ENCODE data around the gene ABCB8.

The ABCB8 gene

DNA sequence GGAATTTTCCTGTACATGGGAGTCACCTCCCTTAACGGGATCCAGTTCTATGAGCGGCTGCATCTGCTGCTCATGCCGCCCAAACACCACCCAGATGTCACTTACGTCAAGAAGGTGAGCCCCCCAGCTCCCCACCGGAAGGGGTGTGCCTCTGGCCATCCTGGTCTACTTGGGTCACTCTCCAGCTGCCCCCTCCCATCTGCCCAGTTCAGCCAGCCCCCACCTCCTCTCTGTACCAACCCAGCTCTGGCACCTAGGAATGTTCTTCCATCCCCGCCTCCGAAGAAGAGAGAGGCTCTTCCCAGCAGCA is 47.4 kb downstream of the ABCB8 start:
- no peak for FAIRE-seq

- FAIRE-seq = no peak
Measured at GRCh38 chr7:151075978-151076426, 47.8 kb downstream of the ABCB8 start.

DNA sequence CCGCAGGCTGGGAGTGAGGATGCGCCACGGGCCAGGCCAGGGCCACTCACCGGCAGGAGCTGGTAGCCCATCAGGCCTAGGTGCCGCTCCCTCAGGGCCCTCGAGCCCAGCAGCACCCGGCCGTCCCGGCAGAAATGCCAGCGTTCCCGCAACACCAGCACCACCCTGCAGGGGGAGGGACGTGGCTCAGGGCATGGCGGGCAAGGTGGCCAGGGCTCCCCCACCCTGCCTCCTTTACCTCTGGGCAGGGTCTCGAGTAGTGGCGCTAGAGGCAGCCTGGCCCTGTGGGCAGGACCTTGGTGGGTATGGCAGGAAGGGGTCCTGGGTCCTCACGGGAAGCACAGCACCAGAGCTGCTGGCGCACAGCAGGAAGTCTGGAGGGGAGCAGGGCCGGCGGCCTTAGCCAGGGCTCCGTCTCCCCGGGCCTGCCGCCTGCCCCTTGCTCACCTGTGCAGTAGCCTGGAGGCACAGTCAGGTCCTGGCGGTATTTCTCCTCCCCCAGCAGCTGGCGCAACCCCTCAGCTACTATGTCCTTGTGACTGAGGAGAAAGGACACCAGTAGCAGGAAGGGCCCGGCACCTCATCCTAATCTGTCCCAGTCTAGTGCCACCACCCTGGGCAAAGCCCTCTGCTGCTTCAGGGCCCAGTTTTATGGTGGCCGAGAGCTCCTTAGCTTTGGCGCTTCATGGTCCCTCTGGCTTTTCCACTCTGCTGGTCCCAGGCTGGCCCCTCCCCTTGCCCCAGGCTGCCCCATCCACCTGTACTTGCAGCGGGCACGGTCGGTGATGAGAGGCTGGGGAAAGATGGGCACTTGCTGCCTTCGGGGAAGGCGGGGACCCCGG is 48.8 kb downstream of the ABCB8 start:
- FAIRE-seq = no peak

DNA sequence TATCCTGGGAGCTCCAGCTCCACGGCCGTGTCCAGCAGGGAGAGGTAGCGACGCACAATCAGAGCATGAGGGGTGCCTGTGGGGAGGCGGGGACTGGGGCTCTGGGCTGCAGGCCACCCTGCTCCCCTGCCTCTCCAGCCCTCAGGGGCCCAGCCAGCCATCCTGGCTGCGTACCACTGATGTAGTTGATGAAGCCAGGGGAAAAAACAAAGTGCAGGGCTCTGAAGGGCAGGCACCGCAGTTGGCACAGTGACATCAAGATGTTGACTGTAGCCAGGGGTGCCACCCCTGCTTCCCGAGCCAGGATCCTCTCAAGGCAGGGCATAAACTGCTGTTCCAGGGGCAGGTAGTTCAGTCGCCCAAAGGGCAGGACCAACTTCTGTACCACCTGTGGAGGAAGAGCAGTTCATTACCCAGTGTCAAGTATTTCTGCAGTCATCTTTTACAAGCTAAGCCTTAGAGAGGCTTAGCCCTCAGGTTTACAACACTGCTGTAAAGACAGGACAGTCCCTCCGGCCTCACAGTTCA is 49.5 kb downstream of the ABCB8 start:
- no peak for FAIRE-seq

GRCh38 chr7:151078233-151079040 is 50.2 kb downstream of the ABCB8 start:
- no peak for FAIRE-seq

- FAIRE-seq = no peak
Measured at GRCh38 chr7:151079199-151079910, 51.1 kb downstream of the ABCB8 start.

DNA sequence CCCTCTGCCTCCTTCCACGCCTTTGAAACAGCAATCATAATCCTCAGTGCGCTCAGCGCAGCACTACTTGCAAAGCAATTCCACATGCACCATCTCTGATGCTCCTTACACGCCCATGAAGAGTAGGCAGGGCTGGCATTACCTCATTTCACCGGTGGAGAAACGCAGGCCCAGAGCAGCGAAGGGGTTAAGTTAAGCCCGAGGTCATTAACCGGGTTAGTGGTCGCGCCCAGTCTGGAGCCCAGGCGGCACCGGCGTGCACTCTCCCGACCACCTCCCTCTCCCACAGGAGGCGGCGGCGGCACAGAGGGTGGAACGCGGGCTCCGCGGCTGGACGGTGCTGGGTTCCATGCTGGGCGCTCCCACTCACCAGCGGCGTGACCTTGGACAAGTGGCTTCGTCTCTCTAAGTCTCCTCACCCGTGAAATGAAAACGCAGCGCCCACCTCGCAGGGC is 51.8 kb downstream of the ABCB8 start:
- no peak for FAIRE-seq

GRCh38 chr7:151080522-151081169 is 52.4 kb downstream of the ABCB8 start, which contains the start of gene FASTK:
Gene FASTK (minus strand): TSS chr7:151080809. CDS start chr7:151080766, 43 bp downstream.
- no peak for FAIRE-seq

DNA sequence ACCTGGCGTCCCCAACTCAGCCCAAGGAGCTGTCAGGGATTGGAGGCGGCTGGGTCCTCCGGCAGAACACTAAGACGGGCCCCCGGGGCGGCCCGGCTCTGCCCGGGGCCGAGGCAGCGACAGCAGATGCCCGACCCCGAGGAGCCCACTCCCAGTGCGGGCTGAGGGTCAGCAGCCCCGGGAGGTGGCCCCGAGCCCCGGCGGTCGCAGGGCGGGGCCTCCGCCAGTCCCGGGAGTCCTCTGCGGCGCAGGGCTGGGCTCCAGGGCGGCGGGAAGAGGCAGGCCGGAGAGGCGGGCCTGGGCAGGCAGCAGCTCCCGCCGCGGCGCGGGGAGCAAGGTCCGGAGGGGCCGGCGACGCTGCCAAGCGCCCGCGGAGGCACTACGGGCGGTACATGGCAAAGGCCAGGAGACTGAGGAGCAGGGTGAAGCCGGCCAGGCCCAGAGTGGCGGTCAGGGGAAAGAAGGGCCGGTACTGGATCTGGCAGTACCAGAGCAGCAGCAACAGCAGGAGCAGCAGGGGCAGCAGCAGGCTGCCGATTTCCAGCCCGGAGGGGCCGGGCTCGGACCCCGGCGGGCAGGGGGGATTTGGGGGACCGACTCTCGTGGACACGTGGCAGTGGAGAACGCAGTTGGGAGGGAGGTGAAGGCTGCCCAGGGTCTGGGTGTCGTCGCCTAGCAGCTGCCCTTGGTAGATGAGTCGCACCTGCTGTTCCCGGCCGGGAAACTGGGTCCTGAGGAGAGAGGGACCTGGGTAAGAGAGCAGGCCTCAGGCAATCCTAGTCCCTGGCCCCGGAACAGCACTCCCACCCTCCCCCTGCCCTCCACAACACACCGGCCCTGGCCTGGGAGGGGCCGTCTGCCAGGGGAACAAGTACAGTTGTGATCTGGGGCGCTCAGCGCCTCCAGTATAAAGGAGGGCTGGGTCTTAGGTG is 53.2 kb downstream of the ABCB8 start:
- FAIRE-seq = no peak

DNA sequence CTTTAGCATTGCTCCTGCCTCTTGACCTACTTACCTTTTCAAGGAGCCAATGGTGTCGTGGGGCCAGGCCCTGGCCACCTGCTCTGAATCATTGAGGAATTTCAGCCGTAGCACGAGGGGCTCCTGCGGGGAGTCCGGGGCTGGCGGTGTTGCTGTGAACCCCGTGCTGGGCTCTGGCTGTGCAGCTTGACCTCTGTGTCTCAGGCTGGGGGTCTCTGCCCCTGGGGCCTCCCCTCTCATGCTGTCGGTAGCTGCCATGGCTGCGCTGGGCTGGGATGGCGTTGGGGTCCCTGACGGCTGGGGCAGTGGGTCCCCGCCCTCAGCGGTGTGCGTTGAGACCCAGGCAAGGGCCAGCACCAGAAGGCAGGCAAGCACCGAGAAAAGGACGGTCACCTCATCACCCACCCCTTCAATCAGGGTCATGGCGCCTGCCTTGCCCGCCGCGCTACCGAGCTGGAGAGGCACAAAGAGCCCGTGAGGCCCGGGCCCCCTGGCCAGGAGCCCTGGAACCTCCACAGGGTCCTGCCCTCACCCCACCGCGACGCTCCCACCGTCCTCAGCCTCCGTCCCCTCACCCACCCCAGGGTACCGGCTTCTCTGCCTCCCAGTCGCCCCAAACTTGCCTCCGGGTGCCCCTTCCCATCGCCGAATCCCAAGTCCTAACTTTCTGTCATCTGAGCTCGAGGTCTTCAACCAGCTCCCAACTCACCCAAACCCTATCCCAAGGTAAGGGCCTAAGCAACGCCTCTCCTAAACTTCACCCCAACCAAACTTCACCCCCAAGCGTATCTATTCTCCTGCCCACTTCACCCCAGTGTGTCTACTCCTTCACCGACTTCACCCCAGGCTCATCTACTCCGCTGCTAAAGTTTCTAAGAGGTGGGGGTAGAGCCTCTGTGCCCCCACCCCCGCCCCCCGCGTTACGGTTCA is 54.2 kb downstream of the ABCB8 start:
- no peak for FAIRE-seq

DNA sequence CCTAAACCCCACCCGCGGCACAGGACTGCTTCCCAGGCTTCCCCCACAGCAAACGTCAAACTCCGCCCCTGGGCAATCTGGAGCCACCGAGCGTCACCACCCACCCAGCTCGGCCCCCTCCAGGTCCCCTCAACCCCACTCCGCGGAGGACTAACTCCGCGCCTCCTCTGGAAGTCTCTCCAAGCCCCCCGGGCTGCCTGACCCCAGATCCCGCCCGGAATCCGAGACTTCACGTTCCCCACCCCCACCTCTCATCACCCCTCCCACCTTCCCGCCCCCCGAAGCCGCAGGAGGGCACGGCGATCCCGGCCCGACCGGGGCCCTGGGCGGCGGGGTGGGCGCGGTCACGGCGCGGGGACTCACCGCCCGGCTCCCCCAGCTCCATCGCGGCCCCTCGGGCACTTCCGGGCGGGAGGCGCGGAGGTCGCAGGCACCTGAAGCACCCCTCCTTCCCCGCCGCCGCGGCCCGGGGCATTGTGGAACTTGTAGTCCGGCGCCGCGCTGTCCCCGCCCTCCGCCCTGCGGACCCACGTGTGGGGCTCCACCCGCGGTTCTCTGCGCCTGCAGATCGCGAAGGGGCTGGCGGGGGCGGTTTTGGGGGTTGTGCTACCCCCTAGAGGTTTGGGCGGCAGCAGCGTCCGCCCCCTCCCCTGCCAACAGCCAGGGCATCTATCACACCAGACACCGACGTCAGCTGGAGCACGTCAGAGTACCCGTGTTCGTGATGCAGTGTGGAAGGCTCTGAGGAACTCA is 55.0 kb downstream of the ABCB8 start, which contains the start of gene TMUB1:
TMUB1 (minus strand) TSS at position 423 of the 753 bp plus-strand sequence. CDS start 930 bp downstream, outside the sequence.
- FAIRE-seq = no peak

GRCh38 chr7:151083824-151084160 is 55.5 kb downstream of the ABCB8 start:
- FAIRE-seq = no peak

DNA sequence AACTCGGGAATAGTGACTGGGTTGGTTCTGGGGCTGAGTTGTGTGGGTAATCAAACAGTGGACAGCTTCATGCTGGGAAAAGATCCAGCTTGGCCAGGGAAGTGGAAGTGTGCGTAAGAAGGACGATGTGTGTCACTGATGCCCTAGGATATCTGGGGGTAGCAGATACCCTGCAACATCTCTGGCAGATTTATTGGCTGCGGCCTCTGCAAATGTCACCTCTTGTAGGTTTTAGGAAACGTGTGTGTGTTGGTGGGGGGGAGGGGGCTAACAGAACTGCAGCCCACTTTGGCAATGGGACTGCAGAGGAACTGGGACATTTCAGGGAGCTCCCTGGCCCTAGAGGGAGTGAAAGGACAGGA is 57.1 kb downstream of the ABCB8 start:
- no peak for FAIRE-seq

DNA sequence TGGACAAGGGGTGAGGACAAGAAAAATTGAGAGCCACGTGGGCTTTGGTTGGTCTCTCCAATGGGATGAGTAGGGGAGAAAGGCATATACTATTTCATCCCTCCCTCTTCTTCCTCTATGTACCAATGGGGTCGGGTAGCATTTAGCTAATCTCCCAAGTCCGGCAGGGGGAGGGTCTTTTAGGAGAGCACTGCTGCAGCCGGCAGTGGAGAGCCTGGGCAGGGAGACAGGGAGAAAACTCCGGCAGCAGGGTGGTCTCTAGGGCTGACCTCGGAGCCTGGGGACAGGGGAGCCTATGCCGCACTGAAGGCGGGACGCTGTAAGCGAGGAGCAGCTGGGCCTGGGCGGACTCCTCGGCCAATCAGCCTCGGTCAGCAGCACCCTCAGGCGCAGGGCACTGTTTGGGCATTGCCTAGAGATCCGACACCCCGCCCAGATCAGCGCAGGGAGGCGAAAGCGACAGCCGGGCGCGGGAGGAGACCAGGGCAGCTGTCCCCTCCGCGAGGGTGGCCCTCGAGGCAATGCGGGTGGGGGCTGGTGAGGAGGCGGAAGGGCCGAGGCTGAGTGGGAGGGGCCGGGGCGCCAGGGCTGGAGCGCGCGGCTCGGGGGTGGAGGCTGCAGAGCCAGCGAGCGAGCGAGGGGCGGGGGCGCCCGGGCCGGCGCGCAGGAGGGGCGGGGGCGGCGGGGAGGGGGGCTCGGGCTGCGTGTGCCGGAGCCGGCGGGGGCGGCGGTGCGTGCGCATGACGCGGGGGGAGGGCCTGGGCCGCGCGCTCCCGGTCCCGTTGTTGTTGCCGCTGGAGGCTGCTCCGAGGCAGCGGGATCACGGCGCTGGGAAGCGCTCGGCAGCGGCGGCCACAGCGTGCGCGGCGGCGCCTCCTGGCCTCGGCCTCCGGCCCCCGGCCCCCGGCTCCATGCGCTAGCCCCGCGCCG is 57.7 kb downstream of the ABCB8 start, which contains the start of gene AGAP3:
AGAP3 (plus strand) TSS at position 785 of the 930 bp plus-strand sequence. CDS start 267 bp downstream, outside the sequence.
- FAIRE-seq = no peak

- no peak for FAIRE-seq
Measured at GRCh38 chr7:151086802-151087244, 58.6 kb downstream of the ABCB8 start.

- FAIRE-seq = no peak
Measured at GRCh38 chr7:151087245-151088018, 59.2 kb downstream of the ABCB8 start.

Measured in endometrium (tissue), 2 donors.